DND-41 (cell line): ENCODE data around the gene CFAP299.

Source experiments
- CTCF ChIP-seq: IDR thresholded peaks from 2 replicates; pipeline ENCODE4 v1.5.1; 2012; ENCODE audit warnings: borderline replicate concordance, low read length, moderate library complexity, mild to moderate bottlenecking; ENCODE audit not compliant: poor library complexity, severe bottlenecking; ENCODE audit errors: extremely low read depth
- EZH2 ChIP-seq: IDR thresholded peaks from 3 replicates; pipeline ENCODE4 v1.6.1; 2012; ENCODE audit warnings: borderline replicate concordance, low read depth, mild to moderate bottlenecking, moderate library complexity, low read length, inconsistent platforms; ENCODE audit not compliant: severe bottlenecking

- TF ChIP-seq CTCF (no peak), EZH2 (no peak)
These were observed 390.9 kb downstream of the CFAP299 start for GRCh38 chr4:80726471-80726870.
